HL-60 (cell line): ENCODE data around the gene MEIOB.

Source experiments
- GABPA ChIP-seq: IDR thresholded peaks from 2 replicates; pipeline ENCODE4 v1.6.1; 2012; ENCODE audit warnings: low read depth
- POLR2AphosphoS5 ChIP-seq: IDR thresholded peaks from 2 replicates; pipeline ENCODE4 v1.6.1; 2012; ENCODE audit warnings: low read depth
- TF ChIP-seq, protein P1 (sequence below): IDR thresholded peaks from one replicate; pipeline ENCODE4 v1.5.1; 2011; ENCODE audit warnings: low read length, control low read depth, inconsistent platforms; ENCODE audit not compliant: insufficient read depth
- TF ChIP-seq, protein P2 (sequence below): IDR thresholded peaks from 2 replicates; pipeline ENCODE4 v1.6.1; 2012; ENCODE audit warnings: low read depth; ENCODE audit not compliant: insufficient replicate concordance

DNA sequence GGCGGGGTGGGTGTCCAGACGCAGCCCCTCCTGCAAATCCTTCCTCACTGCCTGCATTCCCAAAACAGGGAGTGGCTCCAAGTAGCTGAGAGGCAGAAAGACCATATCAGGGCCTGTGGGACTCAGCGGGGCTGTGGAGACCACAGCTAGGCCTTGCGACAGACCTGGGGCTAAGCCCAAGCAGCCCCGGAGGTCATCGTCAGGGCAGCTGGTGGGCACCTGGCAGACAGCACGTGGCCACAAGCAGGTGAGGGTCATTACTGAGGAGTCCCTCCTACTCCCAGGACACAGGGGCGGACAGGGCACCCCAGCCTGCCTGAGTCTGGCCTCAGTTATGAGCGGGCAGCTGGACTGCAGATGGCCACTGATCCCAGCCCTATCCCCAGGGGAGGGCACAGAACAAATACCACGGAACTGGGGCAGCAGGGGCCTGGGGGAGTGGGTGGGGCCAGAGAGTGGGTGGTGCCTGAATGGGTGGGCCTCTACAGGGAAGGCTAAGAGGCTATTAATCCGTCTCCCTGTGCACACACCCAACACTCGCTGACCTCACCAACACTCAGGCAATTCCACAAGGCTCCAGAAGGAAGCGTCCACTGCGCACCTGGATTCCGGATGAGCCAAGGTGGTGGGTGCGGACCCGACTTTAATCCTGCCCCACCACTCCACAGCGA, 37.7 kb upstream of the MEIOB start:
- TF ChIP-seq, protein P1, sequence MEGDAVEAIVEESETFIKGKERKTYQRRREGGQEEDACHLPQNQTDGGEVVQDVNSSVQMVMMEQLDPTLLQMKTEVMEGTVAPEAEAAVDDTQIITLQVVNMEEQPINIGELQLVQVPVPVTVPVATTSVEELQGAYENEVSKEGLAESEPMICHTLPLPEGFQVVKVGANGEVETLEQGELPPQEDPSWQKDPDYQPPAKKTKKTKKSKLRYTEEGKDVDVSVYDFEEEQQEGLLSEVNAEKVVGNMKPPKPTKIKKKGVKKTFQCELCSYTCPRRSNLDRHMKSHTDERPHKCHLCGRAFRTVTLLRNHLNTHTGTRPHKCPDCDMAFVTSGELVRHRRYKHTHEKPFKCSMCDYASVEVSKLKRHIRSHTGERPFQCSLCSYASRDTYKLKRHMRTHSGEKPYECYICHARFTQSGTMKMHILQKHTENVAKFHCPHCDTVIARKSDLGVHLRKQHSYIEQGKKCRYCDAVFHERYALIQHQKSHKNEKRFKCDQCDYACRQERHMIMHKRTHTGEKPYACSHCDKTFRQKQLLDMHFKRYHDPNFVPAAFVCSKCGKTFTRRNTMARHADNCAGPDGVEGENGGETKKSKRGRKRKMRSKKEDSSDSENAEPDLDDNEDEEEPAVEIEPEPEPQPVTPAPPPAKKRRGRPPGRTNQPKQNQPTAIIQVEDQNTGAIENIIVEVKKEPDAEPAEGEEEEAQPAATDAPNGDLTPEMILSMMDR: no peak
- TF ChIP-seq, protein P2, sequence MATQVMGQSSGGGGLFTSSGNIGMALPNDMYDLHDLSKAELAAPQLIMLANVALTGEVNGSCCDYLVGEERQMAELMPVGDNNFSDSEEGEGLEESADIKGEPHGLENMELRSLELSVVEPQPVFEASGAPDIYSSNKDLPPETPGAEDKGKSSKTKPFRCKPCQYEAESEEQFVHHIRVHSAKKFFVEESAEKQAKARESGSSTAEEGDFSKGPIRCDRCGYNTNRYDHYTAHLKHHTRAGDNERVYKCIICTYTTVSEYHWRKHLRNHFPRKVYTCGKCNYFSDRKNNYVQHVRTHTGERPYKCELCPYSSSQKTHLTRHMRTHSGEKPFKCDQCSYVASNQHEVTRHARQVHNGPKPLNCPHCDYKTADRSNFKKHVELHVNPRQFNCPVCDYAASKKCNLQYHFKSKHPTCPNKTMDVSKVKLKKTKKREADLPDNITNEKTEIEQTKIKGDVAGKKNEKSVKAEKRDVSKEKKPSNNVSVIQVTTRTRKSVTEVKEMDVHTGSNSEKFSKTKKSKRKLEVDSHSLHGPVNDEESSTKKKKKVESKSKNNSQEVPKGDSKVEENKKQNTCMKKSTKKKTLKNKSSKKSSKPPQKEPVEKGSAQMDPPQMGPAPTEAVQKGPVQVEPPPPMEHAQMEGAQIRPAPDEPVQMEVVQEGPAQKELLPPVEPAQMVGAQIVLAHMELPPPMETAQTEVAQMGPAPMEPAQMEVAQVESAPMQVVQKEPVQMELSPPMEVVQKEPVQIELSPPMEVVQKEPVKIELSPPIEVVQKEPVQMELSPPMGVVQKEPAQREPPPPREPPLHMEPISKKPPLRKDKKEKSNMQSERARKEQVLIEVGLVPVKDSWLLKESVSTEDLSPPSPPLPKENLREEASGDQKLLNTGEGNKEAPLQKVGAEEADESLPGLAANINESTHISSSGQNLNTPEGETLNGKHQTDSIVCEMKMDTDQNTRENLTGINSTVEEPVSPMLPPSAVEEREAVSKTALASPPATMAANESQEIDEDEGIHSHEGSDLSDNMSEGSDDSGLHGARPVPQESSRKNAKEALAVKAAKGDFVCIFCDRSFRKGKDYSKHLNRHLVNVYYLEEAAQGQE: no peak
- TF ChIP-seq POLR2AphosphoS5 (no peak), GABPA (no peak)
